Activated naive CD4-positive, alpha-beta T cell treated with anti-CD3 and anti-CD28 coated beads, Interleukin-2, amount 50 U/mL, for 16 hours (primary cell): Measurements from ENCODE around the gene SPARC.

Experiments
- DNase-seq: peaks from one replicate; pipeline ENCODE4 v3.0.0-alpha.2; 2020

SPARC gene

GRCh38 chr5:151618907-151619306 is 67.8 kb downstream of the SPARC start:
- no peak for DNase-seq

- no peak for DNase-seq
Observed at GRCh38 chr5:151617841-151618710, 68.6 kb downstream of the SPARC start.

DNA sequence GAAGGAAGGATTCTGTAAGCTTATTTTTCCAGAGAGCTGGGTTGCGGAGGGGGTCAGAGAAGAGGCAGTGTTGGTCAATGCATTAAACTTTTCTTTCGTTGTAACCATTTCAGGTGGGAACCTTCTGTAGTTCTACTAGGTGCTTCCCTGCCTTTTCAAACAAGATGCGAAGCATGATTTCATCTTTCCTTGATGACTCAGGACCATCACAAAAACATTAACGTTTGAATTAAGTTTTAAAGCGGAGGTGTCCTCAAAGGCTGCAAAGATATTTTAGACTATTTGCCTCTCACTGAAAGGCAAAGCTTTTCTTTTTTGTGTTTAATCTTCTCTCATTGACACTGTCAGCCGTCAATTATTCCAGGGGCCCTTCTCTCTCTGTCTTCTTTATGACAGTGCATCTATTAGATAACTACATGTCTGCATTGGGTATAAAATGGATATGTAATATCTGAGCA is 69.3 kb downstream of the SPARC start:
- DNase-seq = no peak

- no peak for DNase-seq
Observed at GRCh38 chr5:151615431-151615830, 71.3 kb downstream of the SPARC start.

DNA sequence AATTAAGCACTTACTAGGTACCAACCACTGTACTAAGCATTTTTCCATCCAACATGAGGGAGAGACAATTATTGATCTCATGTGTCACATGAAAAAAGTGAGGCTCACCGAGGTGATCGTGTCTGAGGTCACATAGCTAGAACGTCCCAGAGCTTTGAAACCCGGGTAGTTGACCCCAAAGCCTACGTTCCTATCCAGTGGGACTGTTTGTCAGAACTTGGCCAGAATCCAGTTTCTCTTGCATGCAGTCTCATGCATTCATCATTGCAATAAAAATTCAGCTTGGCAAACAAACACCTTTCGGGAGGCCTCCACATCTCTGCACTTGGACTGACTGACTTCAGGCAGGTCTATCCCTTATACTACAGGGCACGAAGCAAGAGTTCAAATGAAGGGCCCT is 72.2 kb downstream of the SPARC start:
- no peak for DNase-seq

DNA sequence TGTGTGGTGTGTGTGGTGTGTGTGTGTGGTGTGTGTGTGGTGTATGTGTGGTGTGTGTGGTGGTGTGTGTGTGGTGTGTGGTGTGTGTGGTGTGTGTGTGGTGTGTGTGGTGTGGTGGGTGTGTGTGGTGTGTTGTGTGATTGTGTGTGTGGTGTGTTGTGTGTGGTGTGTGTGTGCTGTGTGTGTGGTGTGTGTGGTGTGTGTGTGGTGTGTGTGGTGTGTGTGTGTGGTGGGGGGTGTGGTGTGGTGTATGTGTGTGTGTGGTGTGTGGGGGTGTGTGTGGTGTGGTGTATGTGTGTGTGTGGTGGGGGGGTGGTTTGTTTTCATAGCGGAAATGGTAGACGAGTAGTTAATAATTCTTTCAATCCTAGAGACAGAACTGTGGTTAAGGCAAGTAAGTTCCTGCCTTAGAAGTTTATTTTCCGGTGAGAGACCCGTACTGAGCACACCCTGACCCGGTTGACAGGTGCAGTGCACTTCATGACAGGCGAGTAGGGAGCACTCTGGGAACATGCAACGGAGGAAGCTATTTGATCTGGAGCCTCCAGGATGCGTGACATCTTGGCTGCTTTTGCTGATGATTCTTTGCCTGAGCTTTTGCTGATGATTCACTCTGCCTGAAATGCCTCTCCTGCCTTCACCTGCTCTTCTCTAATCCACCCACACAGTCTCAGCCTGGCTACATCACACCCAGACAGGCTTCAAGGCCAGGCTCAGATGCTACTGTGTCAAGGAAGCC is 73.9 kb downstream of the SPARC start:
- peak; percentile 67 for DNase-seq

DNA sequence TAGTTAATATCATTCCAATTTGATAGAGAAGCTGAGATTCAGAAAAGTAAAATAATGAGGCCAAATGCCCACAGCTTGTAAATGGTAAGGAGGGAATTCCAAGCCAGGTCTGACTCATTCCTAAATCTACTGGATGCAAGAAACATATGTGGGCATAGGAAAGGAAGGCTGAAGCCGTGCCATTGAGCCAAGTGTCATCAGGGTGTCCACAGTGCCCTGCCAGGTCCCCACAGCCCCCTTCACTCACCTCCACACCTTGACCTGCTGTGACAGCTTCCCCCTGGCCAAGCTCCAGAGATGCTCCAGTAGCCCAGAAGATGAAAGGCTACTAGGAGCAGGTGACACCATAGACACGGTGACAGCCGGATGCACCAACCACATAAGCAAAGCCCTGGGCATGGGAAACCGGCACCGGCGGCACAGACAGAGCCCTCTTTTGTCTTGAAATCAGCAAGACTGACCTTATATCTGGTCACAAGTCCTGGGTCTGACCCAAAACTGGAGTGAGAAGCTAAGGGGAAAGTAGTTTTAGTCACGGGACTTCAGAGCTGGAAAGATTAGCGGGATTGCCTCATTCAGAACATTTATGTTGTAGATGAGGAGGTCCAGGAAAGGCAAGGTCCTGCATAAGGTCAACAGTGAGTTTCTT is 75.5 kb downstream of the SPARC start:
- DNase-seq = no peak
